ES-I3 (cell line): ENCODE results near the gene FAM222A.

Source experiments
- H3K36me3 ChIP-seq: 2 replicates; pipeline ENCODE4 v1.6.1; 2013; ENCODE audit warnings: mild to moderate bottlenecking, low read length, control low read depth, moderate library complexity; ENCODE audit not compliant: insufficient read depth
- H3K4me1 ChIP-seq: 2 replicates; pipeline ENCODE4 v1.6.1; 2013; ENCODE audit warnings: mild to moderate bottlenecking, control low read depth, low read length; ENCODE audit not compliant: insufficient read depth
- H3K9ac ChIP-seq: 2 replicates; pipeline ENCODE4 v1.6.1; 2013; ENCODE audit warnings: low read depth, mild to moderate bottlenecking, low read length, moderate library complexity
- H3K9me3 ChIP-seq: 2 replicates; pipeline ENCODE4 v1.6.1; 2013; ENCODE audit warnings: mild to moderate bottlenecking, low read length, moderate library complexity; ENCODE audit not compliant: control insufficient read depth, insufficient read depth

FAM222A gene

DNA sequence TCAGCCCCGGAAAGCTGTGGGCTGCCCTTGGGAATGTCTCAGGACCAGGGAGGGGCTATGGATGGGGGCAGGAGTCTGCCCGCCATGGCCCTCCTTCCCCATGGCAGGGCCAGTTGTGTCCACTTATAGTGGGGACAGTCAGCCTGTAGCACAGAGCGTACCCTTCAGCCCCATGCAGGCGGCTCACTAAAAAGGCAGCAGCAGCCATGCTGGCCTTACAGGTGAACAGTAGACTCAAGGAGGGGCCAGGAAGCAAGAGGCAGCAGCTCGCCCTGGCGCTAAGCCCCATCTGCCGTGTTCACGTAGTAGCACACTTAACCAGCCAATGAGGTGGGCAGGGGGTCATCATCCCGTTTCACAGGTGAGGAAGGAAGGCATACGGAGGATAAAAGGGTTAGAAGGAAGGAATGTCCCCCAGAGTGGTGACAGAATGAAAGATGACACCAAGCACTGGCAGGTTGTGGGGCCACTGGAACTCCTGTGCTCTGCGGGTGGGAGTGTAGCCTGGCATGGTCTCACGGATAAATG lies 52.7 kb downstream of the FAM222A start:
- Histone ChIP-seq H3K9me3 (no peaks in the 10 kb centered on the region), H3K9ac (no peak overlapping the region), H3K36me3 (no peaks in the 10 kb centered on the region), H3K4me1 (no peaks in the 10 kb centered on the region)

- H3K4me1 ChIP-seq, result no peaks in the 10 kb centered on the region
- no peak overlapping the region for H3K9ac ChIP-seq
- no peaks in the 10 kb centered on the region for H3K36me3 ChIP-seq
- H3K9me3 ChIP-seq, result no peaks in the 10 kb centered on the region
These were observed 53.8 kb downstream of the FAM222A start for GRCh38 chr12:109767456-109767855.

DNA sequence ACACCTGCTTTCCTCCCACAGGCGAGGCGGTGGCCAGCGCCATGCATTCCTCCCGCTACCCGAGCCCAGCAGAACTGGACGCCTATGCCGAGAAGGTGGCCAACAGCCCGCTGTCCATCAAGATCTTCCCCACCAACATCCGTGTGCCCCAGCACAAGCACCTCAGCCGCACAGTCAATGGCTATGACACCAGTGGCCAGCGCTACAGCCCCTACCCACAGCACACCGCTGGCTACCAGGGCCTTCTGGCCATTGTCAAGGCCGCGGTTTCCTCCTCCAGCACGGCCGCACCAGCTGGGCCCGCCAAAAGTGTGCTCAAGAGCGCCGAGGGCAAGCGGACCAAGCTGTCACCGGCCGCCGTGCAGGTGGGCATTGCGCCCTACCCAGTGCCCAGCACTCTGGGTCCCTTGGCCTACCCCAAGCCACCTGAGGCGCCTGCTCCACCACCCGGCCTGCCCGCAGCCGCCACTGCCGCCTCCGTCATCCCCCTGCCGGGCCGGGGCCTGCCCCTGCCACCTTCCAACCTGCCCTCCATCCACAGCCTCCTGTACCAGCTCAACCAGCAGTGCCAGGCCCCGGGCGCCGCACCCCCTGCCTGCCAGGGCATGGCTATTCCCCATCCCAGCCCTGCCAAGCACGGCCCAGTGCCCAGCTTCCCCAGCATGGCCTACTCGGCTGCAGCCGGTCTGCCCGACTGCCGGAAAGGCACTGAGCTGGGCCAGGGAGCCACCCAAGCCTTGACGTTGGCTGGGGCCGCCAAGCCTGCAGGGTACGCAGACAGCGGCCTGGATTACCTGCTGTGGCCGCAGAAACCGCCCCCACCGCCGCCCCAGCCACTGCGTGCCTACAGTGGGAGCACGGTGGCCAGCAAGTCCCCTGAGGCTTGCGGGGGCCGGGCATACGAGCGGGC lies 54.6 kb downstream of the FAM222A start:
- Histone ChIP-seq H3K4me1 (no peaks in the 10 kb centered on the region), H3K9ac (no peak overlapping the region), H3K9me3 (no peaks in the 10 kb centered on the region), H3K36me3 (no peaks in the 10 kb centered on the region)

GRCh38 chr12:109768901-109769670 lies 55.5 kb downstream of the FAM222A start:
- no peaks in the 10 kb centered on the region for H3K36me3 ChIP-seq
- no peaks in the 10 kb centered on the region for H3K9me3 ChIP-seq
- no peak overlapping the region for H3K9ac ChIP-seq
- no peaks in the 10 kb centered on the region for H3K4me1 ChIP-seq

GRCh38 chr12:109770104-109770860 lies 56.7 kb downstream of the FAM222A start:
- Histone ChIP-seq H3K4me1 (peaks cover 4% of the 10 kb centered on the region; the same call in 1 of the 2 replicates), H3K36me3 (no peaks in the 10 kb centered on the region), H3K9me3 (no peaks in the 10 kb centered on the region), H3K9ac (no peak overlapping the region)

DNA sequence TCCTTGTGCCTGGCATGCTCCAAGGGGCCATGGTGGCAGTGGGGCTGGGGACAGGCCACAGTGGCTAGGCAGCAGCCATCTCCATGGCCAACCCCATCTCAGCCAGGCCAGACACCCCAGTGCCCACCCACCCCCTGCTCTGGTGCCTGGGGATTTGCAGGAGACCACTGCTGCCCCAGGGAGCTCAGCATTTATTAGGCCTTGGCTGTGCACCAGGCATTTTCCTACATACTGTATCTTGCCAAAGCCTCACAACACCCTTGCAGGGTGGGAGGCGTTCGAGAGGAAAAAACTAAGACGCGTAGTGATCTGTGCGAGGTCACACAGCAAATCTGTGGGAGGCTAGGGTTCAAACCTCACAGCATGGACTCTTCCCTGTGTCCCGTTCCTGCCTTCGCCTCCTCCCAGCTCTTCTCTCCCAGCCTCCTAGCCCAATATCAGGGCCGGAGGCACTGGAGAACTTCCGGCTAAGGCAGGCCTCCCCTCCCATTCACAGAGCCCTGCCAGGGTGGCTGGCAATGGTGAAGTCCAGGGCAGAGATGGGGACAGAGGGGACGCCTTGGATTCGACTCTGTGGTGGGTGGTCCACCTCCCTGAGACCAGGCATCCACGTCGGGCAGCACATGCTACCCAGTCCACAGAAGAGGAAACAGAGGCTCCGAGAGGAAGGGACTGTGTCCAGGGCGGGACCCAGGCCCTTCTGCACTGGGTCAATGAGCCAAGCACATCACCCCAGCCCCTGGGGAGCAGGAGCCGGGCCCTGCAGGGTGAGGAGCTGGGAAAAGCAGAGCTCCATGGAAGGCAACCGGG lies 57.4 kb downstream of the FAM222A start:
- H3K9me3 ChIP-seq, result no peaks in the 10 kb centered on the region
- no peaks in the 10 kb centered on the region for H3K36me3 ChIP-seq
- H3K4me1 ChIP-seq, result peaks cover 4% of the 10 kb centered on the region; the same call in 1 of the 2 replicates
- H3K9ac ChIP-seq, result no peak overlapping the region

GRCh38 chr12:109771746-109772621 lies 58.4 kb downstream of the FAM222A start:
- Histone ChIP-seq H3K9me3 (no peaks in the 10 kb centered on the region), H3K4me1 (peaks cover 4% of the 10 kb centered on the region; the same call in 1 of the 2 replicates), H3K9ac (no peak overlapping the region), H3K36me3 (no peaks in the 10 kb centered on the region)

- Histone ChIP-seq H3K36me3 (no peaks in the 10 kb centered on the region), H3K9ac (no peak overlapping the region), H3K4me1 (peaks cover 4% of the 10 kb centered on the region; the same call in 1 of the 2 replicates), H3K9me3 (no peaks in the 10 kb centered on the region)
These were observed 59.1 kb downstream of the FAM222A start for GRCh38 chr12:109772622-109773321.

- no peak overlapping the region for H3K9ac ChIP-seq
- no peaks in the 10 kb centered on the region for H3K9me3 ChIP-seq
- peaks cover 4% of the 10 kb centered on the region; the same call in 1 of the 2 replicates for H3K4me1 ChIP-seq
- no peaks in the 10 kb centered on the region for H3K36me3 ChIP-seq
These were observed 59.9 kb downstream of the FAM222A start for GRCh38 chr12:109773384-109774011.

- H3K9ac ChIP-seq, result no peak overlapping the region
- H3K9me3 ChIP-seq, result no peaks in the 10 kb centered on the region; the same call in 1 of the 2 replicates
- peaks cover 4% of the 10 kb centered on the region; the same call in 1 of the 2 replicates for H3K4me1 ChIP-seq
- no peaks in the 10 kb centered on the region for H3K36me3 ChIP-seq
These were observed 61.7 kb downstream of the FAM222A start for GRCh38 chr12:109775172-109775881.

- Histone ChIP-seq H3K36me3 (no peaks in the 10 kb centered on the region), H3K4me1 (peaks cover 4% of the 10 kb centered on the region; the same call in 1 of the 2 replicates), H3K9ac (no peak overlapping the region), H3K9me3 (no peaks in the 10 kb centered on the region; the same call in 1 of the 2 replicates)
These were observed 63.0 kb downstream of the FAM222A start for GRCh38 chr12:109776624-109777023.
